A549 (cell line): ENCODE results near the gene PCDHA5. TPM values are rescaled to one million over a fixed set of nuclear protein-coding genes. Genes with fewer than 3 reads are reported as not detected.

Source experiments
- ATAC-seq, 2 experiments: fragments of 200-7000 bp in 1 of 2; fragments of >200 bp in 1 of 2; cut with Nextera tagmentation in 1 of 2; cut with Tn5 transposase in 1 of 2; 3 replicates each; pipeline versions ENCODE4 v1.8.0 to v1.9.1; 2018 to 2020; ENCODE audit warnings: mild to moderate bottlenecking in 1 of 2, moderate library complexity in 1 of 2
- CTCF ChIA-PET: fragments of 300-600 bp; sonication (Branson Sonifier 250); formaldehyde crosslinking; extraction: SDS; loops from one replicate; lab custom pipeline; 2021; ENCODE audit warnings: antibody characterized with exemption, inconsistent platforms; lab: Yijun Ruan, JAX
- POLR2A ChIA-PET: fragments of 350-600 bp; formaldehyde crosslinking; extraction: SDS; loops from one replicate; lab custom pipeline; 2021; ENCODE audit warnings: antibody characterized with exemption, inconsistent platforms; lab: Yijun Ruan, JAX
- DNase-seq, 2 experiments: peaks; one replicate each; pipeline versions ENCODE4 v3.0.0 to v3.0.0-alpha.2; 2011 to 2016; ENCODE audit warnings: low read depth in 1 of 2, low spot score in 1 of 2
- FAIRE-seq: peaks from 2 replicates; lab custom pipeline; 2011; peaks lifted over from hg19 to GRCh38; lab: Jason Lieb, UNC
- H3K27ac ChIP-seq, 2 experiments: fragments of >200 bp; sonication (Bioruptor Twin); formaldehyde crosslinking; 3 replicates each; pipeline ENCODE4 v1.5.1; 2016 to 2017
- H3K4me1 ChIP-seq: fragments of >200 bp; sonication (Bioruptor Twin); formaldehyde crosslinking; 3 replicates; pipeline ENCODE4 v1.6.1; 2016
- H3K4me2 ChIP-seq: fragments of >200 bp; sonication (Bioruptor Twin); formaldehyde crosslinking; 3 replicates; pipeline ENCODE4 v1.6.1; 2016
- H3K4me3 ChIP-seq: fragments of >200 bp; sonication (Bioruptor Twin); formaldehyde crosslinking; 3 replicates; pipeline ENCODE4 v1.5.1; 2016
- H3K9me3 ChIP-seq: fragments of >200 bp; sonication (Bioruptor Twin); formaldehyde crosslinking; 3 replicates; pipeline ENCODE4 v1.6.1; 2016
- BCL3 ChIP-seq: fragments of >200 bp; sonication (Bioruptor Twin); formaldehyde crosslinking; IDR thresholded peaks from 3 replicates; pipeline ENCODE4 v1.6.1; 2016
- BHLHE40 ChIP-seq: IDR thresholded peaks from 2 replicates; pipeline ENCODE4 v1.6.1; 2012; ENCODE audit warnings: low read depth, low read length, inconsistent platforms
- EP300 ChIP-seq, 2 experiments: fragments of >200 bp; sonication (Bioruptor Twin); formaldehyde crosslinking; IDR thresholded peaks; 2 replicates in 1 of 2; 3 replicates in 1 of 2; pipeline ENCODE4 v1.6.1; 2016 to 2017
- GATA3 ChIP-seq: IDR thresholded peaks from 2 replicates; pipeline ENCODE4 v1.6.1; 2012; ENCODE audit warnings: borderline replicate concordance
- HEYL ChIP-seq: fragments of 250-450 bp; sonication (Bioruptor Pico); IDR thresholded peaks from 2 replicates; pipeline ENCODE4 v1.8.0; 2021; ENCODE audit warnings: mild to moderate bottlenecking, moderate library complexity
- KDM5A ChIP-seq: fragments of 200-600 bp; sonication (generic); IDR thresholded peaks from 2 replicates; pipeline ENCODE4 v1.6.1; 2016; ENCODE audit warnings: antibody characterized with exemption, mild to moderate bottlenecking
- MYC ChIP-seq: IDR thresholded peaks from 2 replicates; pipeline ENCODE4 v1.6.1; 2012; ENCODE audit warnings: mild to moderate bottlenecking, inconsistent platforms, low read length, improper control_type of control experiment, borderline replicate concordance
- NPAS2 ChIP-seq: fragments of 250-450 bp; sonication (Bioruptor Pico); IDR thresholded peaks from 2 replicates; pipeline ENCODE4 v1.8.0; 2022; ENCODE audit warnings: mild to moderate bottlenecking, moderate library complexity, borderline replicate concordance
- PHF8 ChIP-seq: fragments of 200-600 bp; sonication (generic); IDR thresholded peaks from 2 replicates; pipeline ENCODE4 v1.6.1; 2016; ENCODE audit warnings: low read depth, mild to moderate bottlenecking, antibody characterized with exemption, moderate library complexity, borderline replicate concordance
- POLR2A ChIP-seq: IDR thresholded peaks from 2 replicates; pipeline ENCODE4 v1.6.1; 2012; ENCODE audit warnings: mild to moderate bottlenecking, low read length
- REST ChIP-seq: fragments of 200-600 bp; sonication (generic); IDR thresholded peaks from 2 replicates; pipeline ENCODE4 v1.6.1; 2016; ENCODE audit warnings: antibody characterized with exemption, mild to moderate bottlenecking, moderate library complexity
- RFX5 ChIP-seq: fragments of 450-650 bp; IDR thresholded peaks from 2 replicates; pipeline ENCODE4 v1.7.1; 2014; ENCODE audit warnings: antibody characterized with exemption, mild to moderate bottlenecking, moderate library complexity
- SMC3 ChIP-seq: fragments of >200 bp; sonication (Bioruptor Twin); formaldehyde crosslinking; IDR thresholded peaks from 3 replicates; pipeline ENCODE4 v1.6.1; 2018; ENCODE audit warnings: inconsistent platforms
- TP53 ChIP-seq: fragments of 250-450 bp; sonication (Bioruptor Pico); IDR thresholded peaks from 2 replicates; pipeline ENCODE4 v1.5.0; 2021; ENCODE audit warnings: mild to moderate bottlenecking, moderate library complexity
- ZFP36 ChIP-seq: fragments of 450-650 bp; IDR thresholded peaks from 2 replicates; pipeline ENCODE4 v1.6.1; 2014; ENCODE audit warnings: borderline replicate concordance; ENCODE audit not compliant: partially characterized antibody
- ZNF302 ChIP-seq: fragments of 250-450 bp; sonication (Bioruptor Pico); IDR thresholded peaks from 2 replicates; pipeline ENCODE4 v1.9.0; 2021; ENCODE audit warnings: inconsistent platforms, mild to moderate bottlenecking, moderate library complexity
- WGBS: methylation state at CpG from one replicate; pipeline ENCODE4 v1.1.6; 2017; ENCODE audit errors: missing lambda C conversion rate; 5-methylcytosine and 5-hydroxymethylcytosine counted together
- polyA plus RNA-seq, 4 experiments: library from polyadenylated mRNA; depleted of rRNA in 3 of 4; stranded (reverse); fragments of >200 nt; fragmentation: RNase III in 1 of 4; extraction: RNeasy Plus Mini Kit Qiagen cat#74134 plus additional on column Dnase treatment in 1 of 4; gene quantifications; 2 replicates in 3 of 4; 3 replicates in 1 of 4; pipeline ENCODE4 v1.2.3, GENCODE V29; 2011 to 2017

Gene PCDHA5
- polyA plus RNA-seq, 2 of the 4 experiments (the other 2 are of a cell fraction), result 0.32 to 0.84 TPM

- FAIRE-seq (no peak), ATAC-seq (no peak), DNase-seq (no peak)
- ChIA-PET CTCF (interaction anchor here (0.5 to 3.4 kb wide), 6 partner anchors 8 to 171 kb away, joined by 3 to 36 read pairs (median 4); partner anchors contain the start of gene PCDHAC1), POLR2A (no interaction called here)
- H3K4me2 ChIP-seq, result no peak overlapping the region
- 91% methylated on average over 108 of the region's 114 CpGs for WGBS
- no peak overlapping the region for H3K4me3 ChIP-seq
- TF ChIP-seq SMC3 (no peak), BCL3 (no peak), HEYL (no peak), GATA3 (no peak), PHF8 (no peak), NPAS2 (CRISPR knock-in tag) (no peak), ZFP36 (no peak), KDM5A (no peak), RFX5 (no peak), MYC (no peak), TP53 (CRISPR knock-in tag) (no peak), BHLHE40 (no peak), ZNF302 (CRISPR knock-in tag) (no peak), EP300 (IDR thresholded peaks at IDR 0.05) (no peak), REST (no peak), POLR2A (no peak)
- no peak overlapping the region for H3K27ac ChIP-seq
- H3K4me1 ChIP-seq, result no peaks in the 10 kb centered on the region
- no peaks in the 10 kb centered on the region for H3K9me3 ChIP-seq
These were observed 49.1 kb downstream of the PCDHA5 start for GRCh38 chr5:140870221-140871201.

Other genes starting within 250 kb of the PCDHA5 start
- gene CD14, start 188.4 kb upstream of the PCDHA5 start, polyA plus RNA-seq (2011; rRNA removed), result 3.3 and 6.3 TPM in 2 replicates
- gene CD14, start 188.4 kb upstream of the PCDHA5 start, polyA plus RNA-seq (2017; fragmentation: RNase III; extraction: RNeasy Plus Mini Kit Qiagen cat#74134 plus additional on column Dnase treatment), result 2.0 to 3.5 TPM (median 2.9 TPM) in 3 replicates
- gene TMCO6, start 182.2 kb upstream of the PCDHA5 start, polyA plus RNA-seq (2011; rRNA removed), result 11.8 and 14.6 TPM in 2 replicates
- 13.3 to 18.1 TPM (median 16.1 TPM) in 3 replicates for gene TMCO6, start 182.2 kb upstream of the PCDHA5 start, polyA plus RNA-seq (2017; fragmentation: RNase III; extraction: RNeasy Plus Mini Kit Qiagen cat#74134 plus additional on column Dnase treatment)
- gene NDUFA2, start 174.0 kb upstream of the PCDHA5 start, polyA plus RNA-seq (2011; rRNA removed), result 100 and 119 TPM in 2 replicates
- gene NDUFA2, start 174.0 kb upstream of the PCDHA5 start, polyA plus RNA-seq (2017; fragmentation: RNase III; extraction: RNeasy Plus Mini Kit Qiagen cat#74134 plus additional on column Dnase treatment), result 175 to 185 TPM (median 180 TPM) in 3 replicates
- 120 and 158 TPM in 2 replicates for gene IK, start 173.8 kb upstream of the PCDHA5 start, polyA plus RNA-seq (2011; rRNA removed)
- 150 to 170 TPM (median 160 TPM) in 3 replicates for gene IK, start 173.8 kb upstream of the PCDHA5 start, polyA plus RNA-seq (2017; fragmentation: RNase III; extraction: RNeasy Plus Mini Kit Qiagen cat#74134 plus additional on column Dnase treatment)
- 23.3 and 26.6 TPM in 2 replicates for gene WDR55, start 156.7 kb upstream of the PCDHA5 start, polyA plus RNA-seq (2011; rRNA removed)
- 32.1 to 39.2 TPM (median 36.2 TPM) in 3 replicates for gene WDR55, start 156.7 kb upstream of the PCDHA5 start, polyA plus RNA-seq (2017; fragmentation: RNase III; extraction: RNeasy Plus Mini Kit Qiagen cat#74134 plus additional on column Dnase treatment)
- gene DND1, start 148.0 kb upstream of the PCDHA5 start, polyA plus RNA-seq (2011; rRNA removed), result 0.63 and 0.78 TPM in 2 replicates
- 1.0 to 1.3 TPM (median 1.1 TPM) in 3 replicates for gene DND1, start 148.0 kb upstream of the PCDHA5 start, polyA plus RNA-seq (2017; fragmentation: RNase III; extraction: RNeasy Plus Mini Kit Qiagen cat#74134 plus additional on column Dnase treatment)
- 73.0 and 80.5 TPM in 2 replicates for gene HARS1, start 130.2 kb upstream of the PCDHA5 start, polyA plus RNA-seq (2011; rRNA removed)
- 84.4 to 93.7 TPM (median 87.1 TPM) in 3 replicates for gene HARS1, start 130.2 kb upstream of the PCDHA5 start, polyA plus RNA-seq (2017; fragmentation: RNase III; extraction: RNeasy Plus Mini Kit Qiagen cat#74134 plus additional on column Dnase treatment)
- 46.6 and 55.1 TPM in 2 replicates for gene HARS2, start 130.2 kb upstream of the PCDHA5 start, polyA plus RNA-seq (2011; rRNA removed)
- 43.5 to 45.1 TPM (median 44.9 TPM) in 3 replicates for gene HARS2, start 130.2 kb upstream of the PCDHA5 start, polyA plus RNA-seq (2017; fragmentation: RNase III; extraction: RNeasy Plus Mini Kit Qiagen cat#74134 plus additional on column Dnase treatment)
- gene ZMAT2, start 121.2 kb upstream of the PCDHA5 start, polyA plus RNA-seq (2011; rRNA removed), result 62.1 and 90.9 TPM in 2 replicates
- 208 to 209 TPM (median 209 TPM) in 3 replicates for gene ZMAT2, start 121.2 kb upstream of the PCDHA5 start, polyA plus RNA-seq (2017; fragmentation: RNase III; extraction: RNeasy Plus Mini Kit Qiagen cat#74134 plus additional on column Dnase treatment)
- gene PCDHA1, start 35.5 kb upstream of the PCDHA5 start, polyA plus RNA-seq (2011; rRNA removed), result 0.37 and 0.52 TPM in 2 replicates
- gene PCDHA1, start 35.5 kb upstream of the PCDHA5 start, polyA plus RNA-seq (2017; fragmentation: RNase III; extraction: RNeasy Plus Mini Kit Qiagen cat#74134 plus additional on column Dnase treatment), result 0.12 to 0.18 TPM (median 0.13 TPM) in 3 replicates
- gene PCDHA2, start 26.8 kb upstream of the PCDHA5 start, polyA plus RNA-seq (2011; rRNA removed), result 0.03 and 0.07 TPM in 2 replicates
- gene PCDHA2, start 26.8 kb upstream of the PCDHA5 start, polyA plus RNA-seq (2017; fragmentation: RNase III; extraction: RNeasy Plus Mini Kit Qiagen cat#74134 plus additional on column Dnase treatment), result 0.08 TPM in 3 replicates
- gene PCDHA3, start 20.6 kb upstream of the PCDHA5 start, polyA plus RNA-seq (2011; rRNA removed), result 1.5 and 1.7 TPM in 2 replicates
- gene PCDHA3, start 20.6 kb upstream of the PCDHA5 start, polyA plus RNA-seq (2017; fragmentation: RNase III; extraction: RNeasy Plus Mini Kit Qiagen cat#74134 plus additional on column Dnase treatment), result 0.84 to 1.0 TPM (median 0.88 TPM) in 3 replicates
- gene PCDHA4, start 14.5 kb upstream of the PCDHA5 start, polyA plus RNA-seq (2011; rRNA removed), result 2.8 and 3.3 TPM in 2 replicates
- gene PCDHA4, start 14.5 kb upstream of the PCDHA5 start, polyA plus RNA-seq (2017; fragmentation: RNase III; extraction: RNeasy Plus Mini Kit Qiagen cat#74134 plus additional on column Dnase treatment), result 1.6 to 2.2 TPM (median 1.9 TPM) in 3 replicates
- 0.16 TPM in 2 replicates for gene PCDHA6, start 6.3 kb downstream of the PCDHA5 start, polyA plus RNA-seq (2011; rRNA removed)
- 0.03 to 0.07 TPM (median 0.04 TPM) in 3 replicates for gene PCDHA6, start 6.3 kb downstream of the PCDHA5 start, polyA plus RNA-seq (2017; fragmentation: RNase III; extraction: RNeasy Plus Mini Kit Qiagen cat#74134 plus additional on column Dnase treatment)
- gene PCDHA7, start 12.7 kb downstream of the PCDHA5 start, polyA plus RNA-seq (2011; rRNA removed), result 0.23 and 0.25 TPM in 2 replicates
- gene PCDHA7, start 12.7 kb downstream of the PCDHA5 start, polyA plus RNA-seq (2017; fragmentation: RNase III; extraction: RNeasy Plus Mini Kit Qiagen cat#74134 plus additional on column Dnase treatment), result 0.08 to 0.14 TPM (median 0.09 TPM) in 3 replicates
- gene PCDHA8, start 19.6 kb downstream of the PCDHA5 start, polyA plus RNA-seq (2011; rRNA removed), result 0.12 and 0.16 TPM in 2 replicates
- 0.05 to 0.10 TPM in 2 of 3 replicates, not detected in the other for gene PCDHA8, start 19.6 kb downstream of the PCDHA5 start, polyA plus RNA-seq (2017; fragmentation: RNase III; extraction: RNeasy Plus Mini Kit Qiagen cat#74134 plus additional on column Dnase treatment)
- 0.03 and 0.08 TPM in 2 replicates for gene PCDHA9, start 26.8 kb downstream of the PCDHA5 start, polyA plus RNA-seq (2011; rRNA removed)
- gene PCDHA9, start 26.8 kb downstream of the PCDHA5 start, polyA plus RNA-seq (2017; fragmentation: RNase III; extraction: RNeasy Plus Mini Kit Qiagen cat#74134 plus additional on column Dnase treatment), result 0.01 TPM in 1 of 3 replicates, not detected in the others
- 0.06 and 0.12 TPM in 2 replicates for gene PCDHA10, start 34.3 kb downstream of the PCDHA5 start, polyA plus RNA-seq (2011; rRNA removed)
- gene PCDHA10, start 34.3 kb downstream of the PCDHA5 start, polyA plus RNA-seq (2017; fragmentation: RNase III; extraction: RNeasy Plus Mini Kit Qiagen cat#74134 plus additional on column Dnase treatment), result 0.01 TPM in 3 replicates
- gene PCDHA11, start 47.3 kb downstream of the PCDHA5 start, polyA plus RNA-seq (2011; rRNA removed), result 0.20 and 0.27 TPM in 2 replicates
- gene PCDHA11, start 47.3 kb downstream of the PCDHA5 start, polyA plus RNA-seq (2017; fragmentation: RNase III; extraction: RNeasy Plus Mini Kit Qiagen cat#74134 plus additional on column Dnase treatment), result 0.08 to 0.16 TPM (median 0.14 TPM) in 3 replicates
- gene PCDHA12, start 53.7 kb downstream of the PCDHA5 start, polyA plus RNA-seq (2011; rRNA removed), result 2.9 and 3.0 TPM in 2 replicates
- 2.5 TPM in 3 replicates for gene PCDHA12, start 53.7 kb downstream of the PCDHA5 start, polyA plus RNA-seq (2017; fragmentation: RNase III; extraction: RNeasy Plus Mini Kit Qiagen cat#74134 plus additional on column Dnase treatment)
- gene PCDHA13, start 60.5 kb downstream of the PCDHA5 start, polyA plus RNA-seq (2011; rRNA removed), result 0.09 and 0.14 TPM in 2 replicates
- gene PCDHA13, start 60.5 kb downstream of the PCDHA5 start, polyA plus RNA-seq (2017; fragmentation: RNase III; extraction: RNeasy Plus Mini Kit Qiagen cat#74134 plus additional on column Dnase treatment), result not detected in 3 replicates
- gene PCDHAC1, start 104.7 kb downstream of the PCDHA5 start, polyA plus RNA-seq (2011; rRNA removed), result 3.3 and 3.5 TPM in 2 replicates
- gene PCDHAC1, start 104.7 kb downstream of the PCDHA5 start, polyA plus RNA-seq (2017; fragmentation: RNase III; extraction: RNeasy Plus Mini Kit Qiagen cat#74134 plus additional on column Dnase treatment), result 0.55 to 0.57 TPM (median 0.57 TPM) in 3 replicates
- gene PCDHAC2, start 144.9 kb downstream of the PCDHA5 start, polyA plus RNA-seq (2011; rRNA removed), result 5.3 and 6.3 TPM in 2 replicates
- 1.1 to 1.2 TPM (median 1.2 TPM) in 3 replicates for gene PCDHAC2, start 144.9 kb downstream of the PCDHA5 start, polyA plus RNA-seq (2017; fragmentation: RNase III; extraction: RNeasy Plus Mini Kit Qiagen cat#74134 plus additional on column Dnase treatment)
- not detected in 2 replicates for gene PCDHB1, start 229.8 kb downstream of the PCDHA5 start, polyA plus RNA-seq (2011; rRNA removed)
- not detected in 3 replicates for gene PCDHB1, start 229.8 kb downstream of the PCDHA5 start, polyA plus RNA-seq (2017; fragmentation: RNase III; extraction: RNeasy Plus Mini Kit Qiagen cat#74134 plus additional on column Dnase treatment)